ENCODE data around the gene GPATCH3. TPM values are rescaled to one million over a fixed set of nuclear protein-coding genes. Genes with fewer than 3 reads are reported as not detected.
"Not testable (repeated sequence)": the region's sequence is repeated elsewhere in the genome, so short reads cannot be mapped to it uniquely, and the experiment has no call there.

Gene GPATCH3
- total RNA-seq, 1 experiment from 2014 or later, result 9.9 TPM

GRCh38 chr1:26874896-26875295 is 25.4 kb downstream of the GPATCH3 start:
- H3K36me3 Mint-ChIP-seq (ENCODE audit: insufficient read depth, unreplicated experiment), result peaks cover 18% of the 10 kb centered on the region
- H3K27ac Mint-ChIP-seq (ENCODE audit: low read depth, unreplicated experiment), result peak overlapping the region; percentile 40
- TF ChIP-seq CTCF (IDR thresholded peaks at IDR 0.05; ENCODE audit: unreplicated experiment), result no peak
- ChIA-PET CTCF (interaction anchor here (0.6 to 5.8 kb wide), 2 partner anchors 13 to 18 kb away, joined by 3 to 28 read pairs; partner anchors contain the start of gene SFN), POLR2A (interaction anchor here (1.3 to 4.5 kb wide), 4 partner anchors 9 to 16 kb away, joined by 3 to 18 read pairs (median 10); partner anchors contain the start of gene SFN)
- no peaks in the 10 kb centered on the region for H3K27me3 Mint-ChIP-seq (ENCODE audit: insufficient read depth, unreplicated experiment)
- intact Hi-C loops (cut with micrococcal nuclease), result no loop called here
- BruUV-seq (replicated peaks), result no TSS peak
- no peaks in the 10 kb centered on the region for H3K4me1 Mint-ChIP-seq (ENCODE audit: insufficient read depth, unreplicated experiment)
- no peak for DNase-seq (ENCODE audit: unreplicated experiment)
- H3K9me3 Mint-ChIP-seq (ENCODE audit: unreplicated experiment), result no peaks in the 10 kb centered on the region
- no peak overlapping the region for H3K4me3 Mint-ChIP-seq (ENCODE audit: unreplicated experiment)

DNA sequence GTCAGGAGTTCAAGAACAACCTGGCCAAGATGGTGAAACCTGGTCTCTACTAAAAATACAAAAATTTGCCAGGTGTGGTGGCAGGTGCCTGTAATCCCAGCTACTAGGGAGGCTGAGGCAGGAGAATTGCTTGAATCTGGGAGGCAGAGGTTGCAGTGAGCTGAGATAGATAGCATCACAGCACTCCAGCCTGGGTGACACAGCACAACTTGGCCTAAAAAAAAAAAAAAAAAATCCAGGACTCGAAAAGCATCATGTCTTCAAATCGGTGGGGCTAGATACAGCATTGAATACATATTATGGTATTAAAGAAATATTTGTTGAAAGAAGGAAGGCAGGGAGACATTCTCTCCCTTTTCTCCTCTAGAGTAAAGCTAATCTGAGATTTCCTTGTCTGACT is 27.2 kb downstream of the GPATCH3 start:
- DNase-seq (ENCODE audit: unreplicated experiment); H3K36me3 Mint-ChIP-seq (ENCODE audit: insufficient read depth, unreplicated experiment); H3K27ac Mint-ChIP-seq (ENCODE audit: low read depth, unreplicated experiment); BruUV-seq (replicated peaks); H3K27me3 Mint-ChIP-seq (ENCODE audit: insufficient read depth, unreplicated experiment); H3K4me1 Mint-ChIP-seq (ENCODE audit: insufficient read depth, unreplicated experiment); H3K9me3 Mint-ChIP-seq (ENCODE audit: unreplicated experiment); intact Hi-C loops (cut with micrococcal nuclease); H3K4me3 Mint-ChIP-seq (ENCODE audit: unreplicated experiment): not testable (repeated sequence)
- POLR2A ChIA-PET, result interaction anchor here (0.6 to 4.5 kb wide), 5 partner anchors 8 to 37 kb away, joined by 3 to 18 read pairs (median 3); no protein-coding TSS in a partner anchor
- CTCF ChIA-PET, result interaction anchor here (1.4 to 5.8 kb wide), 2 partner anchors 8 to 11 kb away, joined by 5 to 28 read pairs; partner anchors contain the start of gene SFN

DNA sequence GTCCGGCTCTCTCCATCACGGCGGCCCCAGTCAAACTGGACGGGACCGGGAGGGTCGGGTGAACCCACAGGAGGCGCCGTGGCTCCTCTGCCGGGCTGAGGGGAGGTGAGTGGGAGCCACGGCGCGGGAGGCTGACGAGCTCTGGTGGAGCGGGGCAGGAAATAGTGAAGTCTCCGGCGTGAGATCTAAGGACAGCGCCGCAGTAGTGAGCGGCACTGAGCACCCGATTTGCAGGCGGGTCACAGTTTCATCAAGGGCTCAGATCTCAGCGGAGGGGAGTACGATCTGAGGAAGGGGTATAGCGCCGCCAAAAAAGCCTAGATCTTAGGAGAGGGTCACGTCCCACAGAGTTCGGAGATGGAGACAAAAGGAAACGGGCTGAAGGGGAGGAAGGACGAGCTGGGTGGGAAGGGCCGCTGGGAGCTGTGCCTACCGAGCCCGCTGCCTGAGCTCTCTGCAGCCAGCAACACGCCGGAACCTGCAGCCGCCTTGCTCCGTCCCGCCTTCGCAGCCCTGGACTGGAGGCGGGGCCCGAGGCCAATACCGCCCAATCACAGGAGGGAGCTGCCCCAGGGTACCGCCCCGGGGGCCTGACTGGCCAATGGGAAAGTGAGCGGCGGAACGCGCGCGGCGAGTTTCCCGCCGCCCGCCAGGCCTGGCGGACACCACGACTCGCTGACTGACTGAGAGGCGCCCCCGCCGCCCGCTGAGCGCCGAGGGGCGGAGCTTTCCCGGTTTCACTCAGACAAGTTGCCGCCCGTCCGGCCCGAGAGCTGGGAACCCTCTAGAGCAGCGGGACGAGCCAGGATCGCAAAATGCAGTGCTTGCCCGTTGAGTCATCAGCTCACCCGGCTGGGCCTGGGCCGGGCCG is 35.4 kb downstream of the GPATCH3 start:
- peak overlapping the region; percentile 94 for H3K27ac Mint-ChIP-seq (ENCODE audit: low read depth, unreplicated experiment)
- peaks cover 21% of the 10 kb centered on the region for H3K4me1 Mint-ChIP-seq (ENCODE audit: insufficient read depth, unreplicated experiment)
- no peaks in the 10 kb centered on the region for H3K27me3 Mint-ChIP-seq (ENCODE audit: insufficient read depth, unreplicated experiment)
- CTCF ChIA-PET, result interaction anchor here (0.6 to 4.2 kb wide), 9 partner anchors 10 to 76 kb away, joined by 3 to 27 read pairs (median 4); no protein-coding TSS in a partner anchor
- peak; percentile 99 for DNase-seq (ENCODE audit: unreplicated experiment)
- intact Hi-C loops (cut with micrococcal nuclease), result loop anchor here (2.0 kb wide), 1 partner anchor 16 kb away; no protein-coding TSS in a partner anchor
- POLR2A ChIA-PET, result interaction anchor here (0.6 to 9.7 kb wide), 36 partner anchors 8 to 392 kb away, joined by 3 to 131 read pairs (median 5); partner anchors contain the start of genes GPATCH3, GPN2, KDF1 and PIGV
- TF ChIP-seq CTCF (IDR thresholded peaks at IDR 0.05; ENCODE audit: unreplicated experiment), result no peak
- no peaks in the 10 kb centered on the region for H3K9me3 Mint-ChIP-seq (ENCODE audit: unreplicated experiment)
- H3K4me3 Mint-ChIP-seq (ENCODE audit: unreplicated experiment), result peak overlapping the region; percentile 97
- peaks cover 10% of the 10 kb centered on the region for H3K36me3 Mint-ChIP-seq (ENCODE audit: insufficient read depth, unreplicated experiment)
- BruUV-seq (replicated peaks), result no TSS peak

GRCh38 chr1:26863685-26864077 is 36.6 kb downstream of the GPATCH3 start:
- H3K27me3 Mint-ChIP-seq (ENCODE audit: insufficient read depth, unreplicated experiment), result no peaks in the 10 kb centered on the region
- H3K36me3 Mint-ChIP-seq (ENCODE audit: insufficient read depth, unreplicated experiment), result peaks cover 10% of the 10 kb centered on the region
- ChIA-PET CTCF (interaction anchor here (0.7 to 3.5 kb wide), 5 partner anchors 8 to 261 kb away, joined by 3 to 28 read pairs (median 4); no protein-coding TSS in a partner anchor), POLR2A (interaction anchor here (0.6 to 9.7 kb wide), 22 partner anchors 8 to 1525 kb away, joined by 3 to 131 read pairs (median 4); partner anchors contain the start of genes DHDDS, GPN2, KDF1 and PIGV)
- BruUV-seq (replicated peaks), result no TSS peak
- no peaks in the 10 kb centered on the region for H3K9me3 Mint-ChIP-seq (ENCODE audit: unreplicated experiment)
- intact Hi-C loops (cut with micrococcal nuclease), result loop anchor here (2.0 kb wide), 1 partner anchor 15 kb away; no protein-coding TSS in a partner anchor
- H3K4me1 Mint-ChIP-seq (ENCODE audit: insufficient read depth, unreplicated experiment), result peaks cover 25% of the 10 kb centered on the region
- peak overlapping the region; percentile 94 for H3K27ac Mint-ChIP-seq (ENCODE audit: low read depth, unreplicated experiment)
- DNase-seq (ENCODE audit: unreplicated experiment), result no peak
- TF ChIP-seq CTCF (IDR thresholded peaks at IDR 0.05; ENCODE audit: unreplicated experiment), result no peak
- peak overlapping the region; percentile 97 for H3K4me3 Mint-ChIP-seq (ENCODE audit: unreplicated experiment)

All from MCF 10A (cell line).